GM21529 (cell line): ENCODE measurements around the gene RPL10A.

Experiments
- ATAC-seq: cut with Tn5 transposase; IDR thresholded peaks from one replicate; pipeline ENCODE4 v1.9.1; 2021; ENCODE audit not compliant: unreplicated experiment

RPL10A gene

GRCh38 chr6:35448191-35448590 lies 20.0 kb upstream of the RPL10A start:
- no peak for ATAC-seq

- no peak for ATAC-seq
Measured at GRCh38 chr6:35449287-35449881, 18.8 kb upstream of the RPL10A start.

- no peak for ATAC-seq
Measured at GRCh38 chr6:35451354-35452182, 16.6 kb upstream of the RPL10A start.

GRCh38 chr6:35452183-35453090 lies 15.8 kb upstream of the RPL10A start, which contains the start of gene FANCE:
Gene FANCE (plus strand): TSS chr6:35452338. CDS start chr6:35452546, 208 bp downstream.
- ATAC-seq = peak; percentile 89

GRCh38 chr6:35453236-35453635 lies 15.0 kb upstream of the RPL10A start:
- ATAC-seq = no peak

- no peak for ATAC-seq
Measured at GRCh38 chr6:35454391-35455110, 13.7 kb upstream of the RPL10A start.

GRCh38 chr6:35457907-35458306 lies 10.3 kb upstream of the RPL10A start:
- no peak for ATAC-seq

GRCh38 chr6:35461270-35461669 lies 6.9 kb upstream of the RPL10A start:
- no peak for ATAC-seq

- no peak for ATAC-seq
Measured at GRCh38 chr6:35463292-35463691, 4.9 kb upstream of the RPL10A start.

- ATAC-seq = no peak
Measured at GRCh38 chr6:35465646-35466045, 2.6 kb upstream of the RPL10A start.

GRCh38 chr6:35468980-35469750 lies 964 bp downstream of the RPL10A start:
- no peak for ATAC-seq

- ATAC-seq = no peak
Measured at GRCh38 chr6:35469751-35470662, 1.8 kb downstream of the RPL10A start.

GRCh38 chr6:35470663-35471120 lies 2.5 kb downstream of the RPL10A start:
- ATAC-seq = no peak

- ATAC-seq = no peak
Measured at GRCh38 chr6:35471836-35472345, 3.7 kb downstream of the RPL10A start.

GRCh38 chr6:35473075-35473849 lies 5.1 kb downstream of the RPL10A start:
- no peak for ATAC-seq

- ATAC-seq = no peak
Measured at GRCh38 chr6:35473850-35474130, 5.6 kb downstream of the RPL10A start.

GRCh38 chr6:35474131-35474941 lies 6.1 kb downstream of the RPL10A start:
- no peak for ATAC-seq
